ENCODE data around the gene ADRM1.

ADRM1 gene

DNA sequence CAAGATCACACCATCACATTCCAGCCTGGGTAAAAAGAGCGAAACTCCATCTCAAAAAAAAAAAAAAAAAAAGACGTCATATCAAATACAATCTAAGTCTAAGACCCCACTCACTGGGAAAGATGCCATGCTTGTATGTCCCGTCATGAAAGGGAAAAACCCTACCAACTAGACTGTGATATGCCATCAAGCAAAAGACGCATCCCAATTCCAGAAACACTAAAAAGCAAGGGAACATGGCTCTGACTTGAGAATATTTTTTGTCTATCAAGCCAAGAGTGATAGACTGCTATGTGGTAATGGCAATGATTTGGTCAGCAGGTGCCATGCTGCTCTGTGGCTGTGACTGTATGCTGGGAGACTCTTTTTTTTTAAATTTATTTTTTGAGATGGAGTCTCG is 41.3 kb downstream of the ADRM1 start:
- Histone ChIP-seq H3K27ac (no peak overlapping the region), H3K4me3 (IDR thresholded peaks at IDR 0.05; ENCODE audit: insufficient read depth, low read depth, low read length) (no peak overlapping the region), H3K4me2 (no peak overlapping the region), H3K4me1 (ENCODE audit: low read depth, poor library complexity, severe bottlenecking) (peaks cover 22% of the 10 kb centered on the region), H3K9ac (no peak overlapping the region), H4K20me1 (ENCODE audit: insufficient read depth) (no peaks in the 10 kb centered on the region), H3K79me2 (ENCODE audit: insufficient read depth, low read depth) (no peaks in the 10 kb centered on the region), H3K27me3 (ENCODE audit: insufficient read depth, low read depth) (no peaks in the 10 kb centered on the region), H3K36me3 (ENCODE audit: insufficient read depth) (no peaks in the 10 kb centered on the region), H2AFZ (ENCODE audit: low read depth) (no peak overlapping the region)
- TF ChIP-seq, protein P1, sequence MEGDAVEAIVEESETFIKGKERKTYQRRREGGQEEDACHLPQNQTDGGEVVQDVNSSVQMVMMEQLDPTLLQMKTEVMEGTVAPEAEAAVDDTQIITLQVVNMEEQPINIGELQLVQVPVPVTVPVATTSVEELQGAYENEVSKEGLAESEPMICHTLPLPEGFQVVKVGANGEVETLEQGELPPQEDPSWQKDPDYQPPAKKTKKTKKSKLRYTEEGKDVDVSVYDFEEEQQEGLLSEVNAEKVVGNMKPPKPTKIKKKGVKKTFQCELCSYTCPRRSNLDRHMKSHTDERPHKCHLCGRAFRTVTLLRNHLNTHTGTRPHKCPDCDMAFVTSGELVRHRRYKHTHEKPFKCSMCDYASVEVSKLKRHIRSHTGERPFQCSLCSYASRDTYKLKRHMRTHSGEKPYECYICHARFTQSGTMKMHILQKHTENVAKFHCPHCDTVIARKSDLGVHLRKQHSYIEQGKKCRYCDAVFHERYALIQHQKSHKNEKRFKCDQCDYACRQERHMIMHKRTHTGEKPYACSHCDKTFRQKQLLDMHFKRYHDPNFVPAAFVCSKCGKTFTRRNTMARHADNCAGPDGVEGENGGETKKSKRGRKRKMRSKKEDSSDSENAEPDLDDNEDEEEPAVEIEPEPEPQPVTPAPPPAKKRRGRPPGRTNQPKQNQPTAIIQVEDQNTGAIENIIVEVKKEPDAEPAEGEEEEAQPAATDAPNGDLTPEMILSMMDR (conservative IDR thresholded peaks at IDR 0.05; ENCODE audit: low read depth, low read length) = no peak

DNA sequence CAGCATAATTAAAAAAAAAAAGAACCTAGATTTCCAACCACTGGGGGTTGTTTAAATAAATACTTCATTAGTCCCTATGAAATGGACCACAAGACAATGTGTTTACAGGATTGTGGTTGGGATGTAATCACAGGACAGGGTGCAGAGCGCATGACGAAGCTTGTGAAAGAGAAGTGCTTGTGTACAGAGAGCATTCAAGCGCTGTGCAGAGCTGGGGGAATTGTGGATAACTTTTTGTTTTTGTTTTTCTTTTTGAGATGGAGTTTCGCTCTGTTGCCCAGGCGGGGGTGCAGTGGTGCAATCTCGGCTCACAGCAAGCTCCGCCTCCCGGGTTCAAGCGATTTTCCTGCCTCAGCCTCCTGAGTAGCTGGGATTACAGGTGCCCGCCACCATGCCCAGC is 42.0 kb downstream of the ADRM1 start:
- Histone ChIP-seq H3K36me3 (ENCODE audit: insufficient read depth) (no peaks in the 10 kb centered on the region), H3K27ac (no peak overlapping the region), H3K4me2 (no peak overlapping the region), H3K4me3 (IDR thresholded peaks at IDR 0.05; ENCODE audit: insufficient read depth, low read depth, low read length) (no peak overlapping the region), H2AFZ (ENCODE audit: low read depth) (no peak overlapping the region), H4K20me1 (ENCODE audit: insufficient read depth) (no peaks in the 10 kb centered on the region), H3K9ac (no peak overlapping the region), H3K4me1 (ENCODE audit: low read depth, poor library complexity, severe bottlenecking) (peaks cover 18% of the 10 kb centered on the region), H3K79me2 (ENCODE audit: insufficient read depth, low read depth) (no peaks in the 10 kb centered on the region), H3K27me3 (ENCODE audit: insufficient read depth, low read depth) (no peaks in the 10 kb centered on the region)
- TF ChIP-seq, protein P1 (conservative IDR thresholded peaks at IDR 0.05; ENCODE audit: low read depth, low read length) = no peak

DNA sequence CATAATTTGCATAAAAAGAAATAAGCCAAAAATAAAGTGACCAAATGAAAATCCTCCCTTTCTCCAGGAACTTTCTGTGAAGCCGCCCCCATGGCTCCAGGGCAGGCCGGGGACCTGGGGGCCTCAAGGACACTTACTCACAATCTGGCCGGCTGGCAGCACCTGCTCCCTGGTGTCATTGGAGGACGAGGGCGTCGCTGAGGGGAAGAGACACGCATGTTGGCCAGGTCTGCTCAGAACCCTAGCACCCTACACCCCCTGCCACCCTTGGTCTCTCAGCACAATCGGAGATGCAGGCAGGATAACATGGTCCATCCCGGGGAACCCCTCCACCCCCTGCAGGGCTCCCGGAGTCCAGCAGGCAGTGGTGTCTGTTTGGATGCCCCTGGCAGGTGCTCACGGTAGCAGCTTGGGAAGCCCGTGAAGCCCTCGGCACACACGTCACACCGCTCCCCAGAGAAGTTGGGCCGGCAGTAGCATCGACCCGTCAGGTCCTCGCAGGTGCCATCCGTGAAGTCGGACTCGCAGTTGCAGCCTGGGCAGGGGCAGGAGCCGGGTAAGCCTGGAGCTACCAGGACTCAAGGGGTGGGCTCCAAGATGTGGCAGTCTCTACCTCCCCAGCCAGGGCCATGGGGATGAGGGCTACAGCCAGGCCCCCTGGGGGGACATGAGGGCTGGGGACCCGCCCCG is 43.0 kb downstream of the ADRM1 start:
- no peak overlapping the region for H3K4me3 ChIP-seq (IDR thresholded peaks at IDR 0.05; ENCODE audit: insufficient read depth, low read depth, low read length)
- no peak overlapping the region for H2AFZ ChIP-seq (ENCODE audit: low read depth)
- no peaks in the 10 kb centered on the region for H3K36me3 ChIP-seq (ENCODE audit: insufficient read depth)
- H3K4me1 ChIP-seq (ENCODE audit: low read depth, poor library complexity, severe bottlenecking) = peaks cover 9% of the 10 kb centered on the region
- H3K27me3 ChIP-seq (ENCODE audit: insufficient read depth, low read depth) = no peaks in the 10 kb centered on the region
- H3K27ac ChIP-seq = no peak overlapping the region
- TF ChIP-seq, protein P1 (conservative IDR thresholded peaks at IDR 0.05; ENCODE audit: low read depth, low read length) = no peak
- no peaks in the 10 kb centered on the region for H4K20me1 ChIP-seq (ENCODE audit: insufficient read depth)
- H3K9ac ChIP-seq = no peak overlapping the region
- H3K79me2 ChIP-seq (ENCODE audit: insufficient read depth, low read depth) = no peaks in the 10 kb centered on the region
- H3K4me2 ChIP-seq = no peak overlapping the region

DNA sequence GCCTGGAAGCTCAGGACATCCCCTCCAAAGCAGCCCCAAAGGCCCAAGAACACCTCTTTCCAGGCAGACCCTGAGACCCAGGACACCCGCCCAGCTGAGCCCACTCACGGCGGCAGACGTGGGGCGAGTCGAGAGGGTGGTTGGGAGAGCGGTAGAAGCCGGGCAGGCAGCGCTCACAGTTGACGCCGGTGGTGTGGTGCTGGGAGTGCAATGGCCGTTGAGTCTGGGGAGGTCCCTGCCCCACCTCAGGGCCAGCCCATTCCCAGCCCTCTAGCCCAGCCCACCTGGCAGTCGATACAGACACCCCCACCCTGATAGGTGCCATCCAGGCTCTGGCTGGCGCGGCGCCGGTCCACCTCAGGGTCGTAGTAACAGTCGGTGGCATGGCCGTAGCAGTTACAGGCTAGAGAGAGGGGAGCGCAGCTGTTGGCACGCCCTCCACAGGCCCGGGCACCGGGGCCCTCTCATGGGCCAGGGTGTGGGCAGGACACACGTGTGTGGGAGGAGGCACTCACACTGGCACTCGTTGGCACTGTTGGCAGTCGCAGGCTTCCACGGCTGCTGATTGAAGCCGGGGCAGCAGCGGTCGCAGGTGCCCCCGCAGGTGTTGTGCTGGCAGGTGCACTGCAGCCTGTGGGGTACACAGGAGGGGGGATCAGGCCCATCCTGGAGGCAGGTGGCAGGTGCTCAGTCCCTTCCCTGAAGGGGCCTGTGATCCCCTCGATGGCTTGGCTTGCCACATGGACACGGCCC is 43.8 kb downstream of the ADRM1 start:
- TF ChIP-seq, protein P1 (conservative IDR thresholded peaks at IDR 0.05; ENCODE audit: low read depth, low read length) = no peak
- no peak overlapping the region for H3K27ac ChIP-seq
- H3K36me3 ChIP-seq (ENCODE audit: insufficient read depth) = no peaks in the 10 kb centered on the region
- H3K79me2 ChIP-seq (ENCODE audit: insufficient read depth, low read depth) = no peaks in the 10 kb centered on the region
- no peak overlapping the region for H3K9ac ChIP-seq
- no peak overlapping the region for H3K4me2 ChIP-seq
- H4K20me1 ChIP-seq (ENCODE audit: insufficient read depth) = no peaks in the 10 kb centered on the region
- H3K4me3 ChIP-seq (IDR thresholded peaks at IDR 0.05; ENCODE audit: insufficient read depth, low read depth, low read length) = no peak overlapping the region
- H3K27me3 ChIP-seq (ENCODE audit: insufficient read depth, low read depth) = no peaks in the 10 kb centered on the region
- no peak overlapping the region for H2AFZ ChIP-seq (ENCODE audit: low read depth)
- H3K4me1 ChIP-seq (ENCODE audit: low read depth, poor library complexity, severe bottlenecking) = peaks cover 3% of the 10 kb centered on the region

Data from KMS-11 (cell line).